ENCODE results near the gene FAM174C.

FAM174C gene

DNA sequence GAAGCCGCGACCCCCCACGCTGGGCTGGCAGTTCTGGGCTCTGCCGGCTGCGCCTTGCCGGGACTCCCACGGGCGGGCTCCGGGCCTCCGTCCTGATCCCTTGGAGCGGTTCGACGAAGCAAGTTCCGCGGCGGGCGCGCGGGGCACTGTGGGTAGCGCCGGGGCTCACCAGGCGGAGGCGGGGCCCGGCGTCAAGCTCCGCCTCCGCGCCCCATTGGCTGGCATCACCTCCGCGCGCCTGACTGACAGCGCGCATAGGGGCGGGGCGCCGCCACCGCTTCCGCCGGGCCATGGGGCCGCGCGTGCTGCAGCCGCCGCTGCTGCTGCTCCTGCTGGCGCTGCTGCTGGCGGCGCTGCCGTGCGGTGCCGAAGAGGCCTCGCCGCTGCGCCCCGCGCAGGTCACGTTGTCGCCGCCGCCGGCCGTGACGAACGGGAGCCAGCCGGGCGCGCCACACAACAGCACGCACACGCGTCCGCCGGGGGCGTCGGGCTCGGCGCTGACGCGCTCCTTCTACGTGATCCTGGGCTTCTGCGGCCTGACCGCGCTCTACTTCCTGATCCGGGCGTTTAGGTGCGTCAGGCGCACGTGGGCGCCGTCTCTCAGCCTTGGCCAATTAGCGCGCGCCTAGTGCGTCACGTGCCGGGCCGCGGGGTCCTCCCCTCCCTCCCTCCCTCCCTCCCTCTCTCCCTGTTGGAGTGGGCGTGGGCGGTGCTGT lies at the start of gene FAM174C:
TSS of gene FAM174C (plus strand) at position 271 of the 716 bp plus-strand sequence. CDS start at position 291, 20 bp downstream.
- DNase-seq (ENCODE audit: low read depth in 2 of 2): peak; percentile 94 to 96

DNA sequence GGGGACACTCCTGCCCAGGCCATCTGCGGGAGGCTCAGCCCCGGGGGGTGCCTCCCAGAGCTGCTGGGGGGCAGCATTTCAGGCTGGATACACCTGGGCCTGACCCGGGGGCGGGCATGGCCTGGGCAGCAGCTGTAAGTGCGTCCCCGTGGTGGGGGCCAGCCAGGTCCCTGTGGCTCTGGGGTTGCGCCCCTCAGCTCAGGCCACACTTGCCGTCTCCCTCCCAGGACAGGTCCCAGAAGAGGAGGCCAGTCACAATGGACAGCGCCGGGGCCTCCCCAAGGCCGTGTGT lies 49.2 kb upstream of the FAM174C start:
- DNase-seq (ENCODE audit: low read depth in 2 of 2): no peak

DNA sequence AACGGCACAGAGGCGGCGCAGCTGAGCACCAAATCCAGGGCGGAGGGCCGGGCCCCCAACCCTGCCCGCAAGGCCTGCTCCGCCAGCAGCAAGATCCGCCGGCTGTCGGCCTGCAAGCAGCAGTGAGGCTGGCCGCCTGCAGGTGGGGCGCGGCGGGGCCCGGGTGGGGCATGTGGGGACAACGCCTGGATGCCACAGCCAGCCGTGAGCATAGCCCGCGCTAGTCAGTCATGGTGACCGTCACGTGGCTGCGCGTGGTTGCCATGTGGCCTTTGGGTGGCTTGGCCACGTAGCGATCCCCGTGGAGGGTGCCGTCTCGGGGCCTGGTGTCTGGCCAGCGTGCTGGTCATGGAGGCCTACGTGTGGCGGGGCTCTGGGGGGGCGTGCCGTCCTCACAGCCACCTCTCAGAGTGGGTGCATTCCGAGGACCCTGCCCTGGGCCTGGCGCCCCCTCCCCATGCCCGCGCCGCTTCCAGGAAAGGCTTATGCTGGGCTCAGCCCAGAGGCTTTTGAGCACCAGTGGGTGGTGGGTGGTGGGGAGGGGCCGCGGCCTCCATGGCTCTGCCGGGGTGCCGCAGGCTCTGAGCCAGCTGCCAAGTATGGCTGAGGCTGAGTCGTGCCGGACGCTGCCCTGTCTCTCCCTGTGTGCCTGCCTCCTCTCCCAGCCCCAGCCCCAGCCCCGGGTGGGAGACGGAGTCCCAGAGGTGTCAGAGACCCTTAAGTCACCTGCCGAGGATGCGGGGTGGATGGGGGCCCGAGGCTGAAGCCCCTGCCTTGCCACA lies 48.6 kb upstream of the FAM174C start:
- DNase-seq (ENCODE audit: low read depth in 2 of 2): no peak

DNA sequence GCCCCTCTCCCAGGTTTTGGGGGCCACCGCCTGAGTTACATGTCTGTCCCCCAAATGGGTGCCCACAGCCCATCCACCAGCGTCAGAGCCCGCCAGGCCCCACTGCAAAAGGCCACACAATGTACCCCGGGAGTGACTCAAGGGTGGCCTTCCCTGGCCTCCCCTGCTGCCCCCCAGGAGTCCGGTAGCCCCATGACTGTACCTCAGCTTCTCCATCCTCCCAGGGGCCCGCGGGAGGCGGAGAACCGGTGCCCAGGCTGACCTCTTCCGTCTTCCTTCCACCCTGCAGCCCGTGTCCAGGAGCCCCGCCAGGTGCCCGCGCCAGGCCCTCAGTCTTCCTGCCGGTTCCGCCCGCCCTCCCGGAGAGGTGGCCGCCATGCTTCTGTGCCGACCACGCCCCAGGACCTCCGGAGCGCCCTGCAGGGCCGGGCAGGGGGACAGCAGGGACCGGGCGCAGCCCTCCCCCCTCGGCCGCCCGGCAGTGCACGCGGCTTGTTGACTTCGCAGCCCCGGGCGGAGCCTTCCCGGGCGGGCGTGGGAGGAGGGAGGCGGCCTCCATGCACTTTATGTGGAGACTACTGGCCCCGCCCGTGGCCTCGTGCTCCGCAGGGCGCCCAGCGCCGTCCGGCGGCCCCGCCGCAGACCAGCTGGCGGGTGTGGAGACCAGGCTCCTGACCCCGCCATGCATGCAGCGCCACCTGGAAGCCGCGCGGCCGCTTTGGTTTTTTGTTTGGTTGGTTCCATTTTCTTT lies 47.9 kb upstream of the FAM174C start:
- no peak for DNase-seq (ENCODE audit: low read depth in 2 of 2)

DNA sequence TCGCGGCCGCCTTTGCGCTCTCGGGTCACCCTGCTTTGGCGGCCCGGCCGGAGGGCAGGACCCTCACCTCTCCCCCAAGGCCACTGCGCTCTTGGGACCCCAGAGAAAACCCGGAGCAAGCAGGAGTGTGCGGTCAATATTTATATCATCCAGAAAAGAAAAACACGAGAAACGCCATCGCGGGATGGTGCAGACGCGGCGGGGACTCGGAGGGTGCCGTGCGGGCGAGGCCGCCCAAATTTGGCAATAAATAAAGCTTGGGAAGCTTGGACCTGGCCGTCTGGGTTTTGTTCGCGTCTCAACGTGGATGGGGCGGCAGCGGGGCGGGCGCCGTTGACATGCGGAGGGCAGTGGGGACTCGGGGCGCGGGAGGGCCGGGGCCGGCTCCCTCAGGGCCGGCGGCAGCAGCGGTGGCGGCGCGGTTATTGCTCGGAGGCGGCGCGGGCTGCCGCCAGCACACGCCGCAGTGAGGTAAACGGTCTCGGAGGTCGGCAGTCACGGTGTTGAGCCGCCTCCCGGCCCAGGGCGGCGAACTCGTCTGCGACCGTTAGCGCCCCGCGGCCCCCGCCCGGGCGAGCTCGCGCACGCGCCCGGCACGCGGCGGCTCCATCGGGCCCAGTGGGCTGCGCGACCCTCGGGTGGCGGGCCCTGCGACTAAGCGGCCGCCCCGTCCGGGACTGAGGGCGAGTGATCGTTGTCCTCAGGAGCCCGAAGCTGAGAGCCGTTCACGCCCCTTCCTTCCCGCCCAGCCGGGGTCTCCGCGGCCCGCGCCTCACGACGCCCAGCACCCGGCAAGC lies 47.0 kb upstream of the FAM174C start:
- DNase-seq (ENCODE audit: low read depth in 2 of 2): no peak

DNA sequence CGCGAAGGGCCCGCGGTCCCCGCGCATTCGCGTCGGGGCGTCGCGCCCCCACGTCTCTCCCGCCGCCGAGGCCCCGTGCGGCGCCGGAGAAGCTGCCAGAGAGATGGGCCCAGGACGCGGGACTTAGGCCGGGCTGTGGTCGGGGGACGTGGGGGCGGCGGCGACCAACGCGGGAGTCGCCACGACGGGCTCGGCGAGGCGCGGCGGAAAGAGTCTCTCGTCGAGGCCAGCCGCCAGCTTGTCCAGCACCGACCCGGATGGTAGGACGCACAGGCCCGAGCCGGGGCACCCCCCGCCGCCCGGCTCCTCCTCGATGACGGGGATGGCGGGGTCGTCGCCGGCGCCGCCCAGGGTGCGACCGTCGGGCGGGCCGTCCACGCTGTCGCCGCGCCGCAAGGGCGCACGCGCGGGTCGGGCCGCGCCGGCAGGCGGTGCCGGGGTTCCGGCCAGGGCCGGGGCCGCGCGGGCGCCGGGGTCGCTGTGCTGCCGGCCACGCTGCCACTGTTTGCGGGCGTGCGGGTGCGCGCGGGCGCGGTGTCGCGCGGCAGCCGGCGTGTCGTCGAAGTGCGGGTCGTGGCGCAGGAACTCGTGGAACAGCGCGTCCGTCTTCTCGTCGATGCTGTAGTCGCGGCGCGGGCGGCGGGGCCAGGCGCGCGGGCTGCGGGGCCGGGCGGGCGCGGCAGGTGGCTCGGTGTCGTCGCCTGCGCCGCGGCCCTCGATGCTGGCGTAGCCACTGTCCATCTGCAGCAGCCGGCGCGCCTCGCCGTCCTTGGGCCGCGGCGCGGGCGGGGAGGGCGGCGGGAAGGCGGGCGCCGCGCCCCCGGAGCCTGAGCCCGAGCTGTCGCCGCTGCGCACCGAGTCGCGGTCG lies 46.0 kb upstream of the FAM174C start:
- no peak for DNase-seq (ENCODE audit: low read depth in 2 of 2)

DNA sequence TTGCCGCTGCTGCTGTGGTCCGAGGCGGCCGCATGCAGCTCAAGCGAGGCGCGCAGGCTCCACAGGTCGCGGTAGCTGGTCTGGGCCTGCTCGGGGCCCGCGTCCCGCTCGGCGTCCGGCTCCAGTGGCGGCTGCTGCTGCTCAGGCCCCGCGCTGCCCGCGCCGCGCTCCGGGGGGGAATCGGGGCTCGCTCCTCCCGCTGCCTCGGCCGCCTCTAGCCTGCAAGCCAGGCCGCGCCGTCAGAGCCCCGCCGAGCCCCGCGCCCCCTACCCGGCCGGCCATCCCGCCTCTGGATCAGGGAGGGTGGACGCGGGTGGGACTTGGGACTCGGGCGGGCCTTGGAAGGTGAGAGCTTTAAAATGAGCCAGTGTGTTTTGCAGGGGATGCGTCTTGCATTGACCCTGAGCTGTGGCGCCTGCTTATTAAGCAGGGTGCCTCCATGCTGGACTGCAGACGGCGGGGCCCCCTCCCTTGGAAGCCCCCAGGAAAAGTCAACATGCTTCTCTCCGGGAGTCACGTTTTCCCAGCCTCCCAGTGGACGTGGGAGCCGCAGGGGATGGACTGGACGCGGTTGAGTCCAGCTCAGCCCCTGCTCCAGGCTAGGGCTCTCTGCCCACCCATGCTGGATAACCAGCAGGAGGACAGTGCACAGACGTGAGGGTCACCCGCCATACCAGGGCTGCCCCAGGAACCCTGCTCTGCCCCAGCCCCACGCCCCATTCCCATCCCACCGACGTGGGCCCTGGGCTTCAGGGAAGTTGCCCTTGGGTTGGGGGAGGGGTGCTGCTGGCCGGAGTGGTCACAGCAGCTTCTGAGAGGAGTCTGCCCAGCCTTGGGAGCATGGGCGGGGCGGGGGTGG lies 45.2 kb upstream of the FAM174C start:
- DNase-seq (ENCODE audit: low read depth in 2 of 2): no peak

DNA sequence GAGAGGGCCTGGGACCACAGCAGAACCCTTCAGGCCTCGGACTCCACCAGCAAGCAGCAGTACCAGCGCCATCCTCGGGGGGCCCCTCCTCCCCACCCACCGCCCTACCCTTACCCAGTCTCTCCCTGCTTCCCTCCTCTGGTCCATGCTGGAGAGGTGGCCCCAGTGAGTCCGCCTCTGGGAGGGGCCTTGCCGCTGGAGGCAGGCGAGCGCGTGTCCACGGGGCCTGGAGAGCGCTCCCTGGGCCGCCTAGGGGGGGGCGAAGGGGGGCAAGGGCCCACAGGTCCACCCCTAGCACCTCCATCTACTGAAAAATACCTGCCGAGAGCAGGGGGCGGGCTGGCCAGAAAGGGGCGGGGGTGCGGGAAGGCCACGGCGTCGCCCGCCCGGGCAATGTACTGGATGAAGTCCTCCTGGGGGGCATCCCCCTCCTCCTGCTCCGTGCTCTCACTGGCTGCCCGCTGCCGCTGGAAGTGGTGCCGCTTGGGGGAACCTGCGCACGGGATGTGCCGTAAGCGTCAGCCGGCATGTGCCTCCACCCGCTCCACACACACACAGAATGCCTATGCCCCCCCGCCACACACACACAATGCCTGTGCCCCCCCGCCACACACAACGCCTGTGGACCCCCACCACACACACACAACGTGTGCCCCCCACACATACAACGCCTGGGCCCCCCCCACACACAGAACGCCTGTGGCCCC lies 44.4 kb upstream of the FAM174C start:
- no peak for DNase-seq (ENCODE audit: low read depth in 2 of 2)

DNA sequence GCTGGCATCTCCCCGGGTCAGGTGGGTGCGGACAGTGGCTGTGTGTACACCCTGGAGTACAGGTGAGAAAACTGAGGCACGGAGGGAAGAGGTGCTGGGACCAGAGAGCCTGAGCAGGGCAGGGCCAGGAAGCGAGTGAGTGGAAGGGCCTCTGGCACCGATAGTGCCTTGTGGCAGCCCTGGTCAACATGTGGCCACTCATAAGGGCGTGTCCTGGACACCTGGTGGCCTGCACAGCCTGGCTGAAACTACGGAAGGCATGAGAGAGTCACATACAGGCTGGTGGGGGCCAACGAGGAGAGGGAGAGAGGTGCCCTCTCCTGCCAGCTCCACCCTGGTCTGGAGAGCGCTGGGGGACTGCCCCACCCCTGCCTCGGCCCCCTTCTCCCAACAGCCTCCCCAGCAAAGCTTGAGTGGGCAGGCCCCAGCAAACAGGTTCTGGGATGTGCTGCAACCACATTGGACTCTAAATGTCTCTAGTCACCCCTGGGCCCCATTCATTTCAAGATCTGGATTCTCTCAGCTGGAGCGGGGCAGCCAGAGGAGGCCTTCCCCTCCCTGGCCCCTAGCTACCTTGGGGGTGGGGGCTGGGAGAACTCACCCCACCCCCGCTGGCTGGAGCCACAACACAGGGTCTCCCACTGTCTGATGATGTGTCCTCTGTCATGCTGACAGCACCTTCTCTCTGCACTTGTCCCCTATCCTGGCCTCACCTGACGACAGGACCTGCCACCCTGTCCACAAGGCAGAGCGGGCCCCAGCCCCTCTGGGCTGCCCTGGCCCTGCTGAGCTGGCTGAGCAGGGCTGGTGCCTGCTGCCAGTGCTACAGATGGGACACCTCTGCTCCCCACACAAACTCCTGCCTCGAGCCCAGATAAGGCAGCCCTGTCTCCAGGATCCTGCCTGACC lies 43.3 kb upstream of the FAM174C start:
- DNase-seq (ENCODE audit: low read depth in 2 of 2): no peak

DNA sequence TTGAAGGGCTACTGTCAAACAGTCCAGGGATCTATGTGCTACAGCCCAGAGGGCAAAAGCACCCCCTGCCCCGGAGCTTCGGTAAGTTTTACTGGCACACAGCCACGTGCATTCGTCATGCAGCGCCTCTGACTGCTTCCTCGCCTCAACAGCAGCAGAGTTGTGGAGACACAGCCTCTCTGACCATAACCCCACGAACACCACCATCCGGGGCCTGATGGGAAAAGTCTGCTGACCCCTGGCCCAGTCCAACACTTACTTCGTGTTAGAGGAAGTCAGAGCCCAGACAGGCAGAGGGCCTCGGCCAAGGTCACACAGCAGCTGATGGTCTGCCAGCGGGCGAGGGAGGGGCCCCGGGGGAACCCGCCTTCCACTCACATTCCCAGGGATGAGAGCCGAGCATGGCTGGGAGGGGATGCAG lies 42.7 kb upstream of the FAM174C start:
- no peak for DNase-seq (ENCODE audit: low read depth in 2 of 2)

DNA sequence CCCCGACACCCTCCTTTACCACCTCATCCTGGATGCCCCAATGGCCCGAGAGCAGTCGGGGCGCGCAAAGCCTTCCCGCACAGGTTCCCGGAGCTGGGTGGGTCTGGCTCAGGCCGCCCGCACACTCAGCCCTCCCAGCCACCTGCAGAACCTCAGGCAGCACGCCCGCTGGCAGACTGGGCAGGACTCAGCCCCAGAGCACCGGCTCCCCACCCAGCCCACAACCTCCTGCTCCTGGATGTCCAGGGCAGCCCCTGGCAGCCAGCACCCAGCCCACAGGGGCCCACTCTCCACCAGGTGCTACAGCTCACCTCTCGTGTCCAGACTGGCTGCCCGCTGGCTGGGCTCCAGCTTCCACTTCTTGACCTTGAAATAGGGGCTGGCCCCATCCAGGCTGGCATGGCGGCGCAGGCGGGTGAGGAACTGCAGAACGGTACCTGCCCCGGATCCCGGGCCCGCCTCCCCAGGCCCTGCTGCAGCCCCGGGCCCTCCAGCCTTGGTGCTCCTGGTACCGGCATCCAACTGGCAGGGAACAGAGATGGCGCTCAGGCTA lies 42.1 kb upstream of the FAM174C start:
- DNase-seq (ENCODE audit: low read depth in 2 of 2): no peak

DNA sequence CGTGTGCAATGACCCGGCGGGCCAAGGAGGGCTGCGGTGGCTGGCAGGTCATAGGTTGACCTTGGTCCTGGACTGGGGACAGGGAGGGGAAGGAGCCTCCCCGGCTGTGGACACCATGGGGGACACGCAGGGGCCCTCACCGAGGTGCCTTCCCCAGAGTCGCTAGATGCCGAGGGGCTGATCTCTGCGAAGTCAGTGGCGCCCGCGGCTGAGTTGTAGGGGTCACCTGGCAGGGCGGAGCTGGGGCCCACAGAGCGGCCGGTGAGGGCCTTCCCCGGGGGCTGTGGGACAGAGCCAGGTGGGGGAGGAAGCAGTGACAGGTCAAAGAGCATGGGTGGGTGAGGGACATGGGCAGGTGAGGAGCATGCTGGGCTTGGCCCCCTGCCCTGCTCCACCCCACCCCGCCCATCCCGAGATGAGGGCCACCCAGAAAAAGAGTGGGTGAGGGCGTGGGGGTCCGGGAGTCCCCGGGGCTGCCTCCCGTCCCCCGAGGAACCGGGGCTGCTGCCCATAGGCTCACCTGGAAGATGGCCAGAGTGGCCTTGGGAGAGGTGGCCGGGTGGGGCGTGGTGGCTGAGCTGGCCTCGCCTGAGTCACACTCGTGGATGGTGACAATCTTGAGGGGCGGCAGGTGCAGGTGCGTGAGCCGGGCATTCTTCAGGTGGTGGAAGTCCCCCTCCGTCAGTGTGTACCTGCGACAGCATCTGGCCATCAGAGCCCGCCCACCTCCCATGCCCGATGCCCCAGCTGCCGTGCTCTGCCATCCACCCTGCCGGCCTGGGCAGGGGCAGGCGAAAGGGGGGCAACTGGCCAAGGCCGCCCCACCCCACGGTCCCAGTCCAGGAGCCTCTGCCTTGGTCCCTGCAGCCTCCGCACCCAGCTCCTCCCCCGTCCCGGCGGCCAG lies 41.0 kb upstream of the FAM174C start:
- no peak for DNase-seq (ENCODE audit: low read depth in 2 of 2)

DNA sequence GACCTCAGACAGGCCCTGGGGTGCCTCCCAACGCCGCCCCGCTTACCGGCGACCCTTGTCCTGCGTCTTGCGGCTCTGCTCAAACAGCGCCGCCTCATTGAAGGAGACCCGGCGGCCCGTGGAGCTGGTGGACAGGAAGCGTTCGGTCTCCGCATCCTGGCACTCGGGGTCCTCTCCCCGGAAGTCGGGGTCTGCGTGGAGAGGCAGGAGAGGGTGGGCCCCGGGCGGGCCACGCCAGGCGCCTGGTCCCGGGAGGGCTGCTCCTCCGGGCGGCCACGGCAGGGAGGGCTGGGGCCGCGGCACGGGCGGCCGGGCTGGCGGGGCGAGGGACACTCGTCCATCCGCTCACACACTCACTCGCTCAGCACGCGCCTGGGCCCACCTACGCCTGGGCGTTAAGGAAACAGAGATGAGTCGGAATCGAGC lies 40.4 kb upstream of the FAM174C start:
- no peak for DNase-seq (ENCODE audit: low read depth in 2 of 2)

DNA sequence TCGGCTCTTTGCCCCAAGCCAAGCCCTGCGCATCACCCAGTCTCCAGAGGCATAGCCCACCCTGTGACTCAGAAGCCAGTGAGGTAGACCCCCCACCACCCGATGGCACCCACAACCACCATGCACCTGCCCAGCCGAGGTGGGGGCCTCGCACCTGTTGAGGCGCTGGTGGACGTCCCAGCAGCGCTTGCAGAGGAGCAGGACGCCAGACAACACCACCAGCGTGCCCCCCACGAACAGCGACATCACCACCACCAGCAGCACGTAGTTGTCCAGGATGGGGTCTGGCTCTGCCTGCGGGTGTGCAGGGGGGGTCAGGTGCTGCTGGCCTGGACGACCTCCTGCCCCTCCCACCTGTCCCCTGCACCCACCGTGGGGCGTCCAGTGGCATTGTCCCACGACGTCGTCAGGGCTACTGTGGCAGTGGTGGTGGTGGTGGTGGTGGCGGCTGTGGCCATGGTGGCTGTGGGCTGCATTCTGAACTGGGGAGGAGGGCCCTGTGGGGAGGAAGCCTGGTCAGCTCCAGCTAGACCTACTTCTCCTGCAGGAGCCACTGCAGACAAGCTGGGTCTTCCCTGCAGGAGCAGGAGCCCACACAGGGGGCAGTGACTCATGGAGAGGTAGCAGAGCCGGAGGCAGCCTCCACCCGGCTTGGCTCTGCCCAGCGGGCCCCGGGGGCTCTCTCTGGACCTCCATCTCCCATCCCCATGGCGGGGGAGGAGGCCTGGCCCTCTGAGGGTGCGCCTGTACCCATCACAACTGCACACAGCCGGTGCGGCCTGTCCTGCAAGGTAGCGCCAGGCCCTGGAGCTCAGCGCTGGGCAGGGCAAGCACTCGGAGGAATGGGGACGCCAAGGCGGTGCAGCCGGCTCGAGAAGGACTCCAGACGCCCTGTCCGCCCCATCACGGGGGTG lies 39.4 kb upstream of the FAM174C start:
- no peak for DNase-seq (ENCODE audit: low read depth in 2 of 2)

DNA sequence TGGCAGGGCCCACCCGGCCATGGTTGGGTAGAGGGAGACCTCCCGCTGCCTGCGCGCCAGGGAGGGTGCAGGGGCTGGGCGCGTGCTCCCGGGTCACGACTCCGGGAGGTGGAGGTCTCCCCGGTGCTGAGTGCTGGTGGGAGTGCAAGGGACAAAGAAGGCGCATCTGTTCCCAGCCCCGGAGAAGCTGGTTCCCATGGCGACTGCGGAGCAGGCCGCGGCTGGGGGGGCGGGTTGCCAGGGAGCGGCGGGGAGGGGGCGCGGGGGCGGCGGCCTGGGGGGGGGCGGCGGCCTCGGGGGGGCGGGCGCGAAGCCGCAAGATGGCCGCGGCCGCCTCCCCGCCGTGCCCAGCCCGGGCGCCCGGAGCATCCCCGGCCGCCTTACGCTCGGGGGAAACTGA lies 38.8 kb upstream of the FAM174C start:
- no peak for DNase-seq (ENCODE audit: low read depth in 2 of 2)

Data from stimulated activated CD8-positive, alpha-beta memory T cell treated with anti-CD3 and anti-CD28 coated beads, Interleukin-15, amount 100 ng/mL, for 4 hours (primary cell).